ENCODE measurements around the gene PPM1L.

Gene PPM1L

GRCh38 chr3:160941885-160942494, 186.0 kb downstream of the PPM1L start:
- no peak overlapping the region for H3K4me3 ChIP-seq (ENCODE audit: low read length)
- H3K4me1 ChIP-seq (ENCODE audit: control insufficient read depth, insufficient read depth, low read length) = no peaks in the 10 kb centered on the region
- H3K9me3 ChIP-seq (replicated peaks; ENCODE audit: low read length) = no peaks in the 10 kb centered on the region
- H3K4me2 ChIP-seq (ENCODE audit: low read length) = no peak overlapping the region
- H3K36me3 ChIP-seq (ENCODE audit: insufficient read depth, low read length) = no peaks in the 10 kb centered on the region
- H3K9ac ChIP-seq (ENCODE audit: low read depth, low read length) = no peak overlapping the region
- no peaks in the 10 kb centered on the region for H3K27me3 ChIP-seq (ENCODE audit: control insufficient read depth, insufficient read depth, low read length)

GRCh38 chr3:160943996-160944395, 188.0 kb downstream of the PPM1L start:
- Histone ChIP-seq H3K9me3 (replicated peaks; ENCODE audit: low read length) (no peaks in the 10 kb centered on the region), H3K27me3 (ENCODE audit: control insufficient read depth, insufficient read depth, low read length) (no peaks in the 10 kb centered on the region), H3K36me3 (ENCODE audit: insufficient read depth, low read length) (no peaks in the 10 kb centered on the region), H3K4me2 (ENCODE audit: low read length) (no peak overlapping the region), H3K4me3 (ENCODE audit: low read length) (no peak overlapping the region), H3K9ac (ENCODE audit: low read depth, low read length) (no peak overlapping the region), H3K4me1 (ENCODE audit: control insufficient read depth, insufficient read depth, low read length) (no peaks in the 10 kb centered on the region)

GRCh38 chr3:160945336-160945735, 189.3 kb downstream of the PPM1L start:
- H3K36me3 ChIP-seq (ENCODE audit: insufficient read depth, low read length) = no peaks in the 10 kb centered on the region
- no peaks in the 10 kb centered on the region for H3K9me3 ChIP-seq (replicated peaks; ENCODE audit: low read length)
- no peaks in the 10 kb centered on the region for H3K27me3 ChIP-seq (ENCODE audit: control insufficient read depth, insufficient read depth, low read length)
- no peak overlapping the region for H3K4me2 ChIP-seq (ENCODE audit: low read length)
- H3K4me1 ChIP-seq (ENCODE audit: control insufficient read depth, insufficient read depth, low read length) = no peaks in the 10 kb centered on the region
- H3K4me3 ChIP-seq (ENCODE audit: low read length) = no peak overlapping the region
- no peak overlapping the region for H3K9ac ChIP-seq (ENCODE audit: low read depth, low read length)

- Histone ChIP-seq H3K4me3 (ENCODE audit: low read length) (no peak overlapping the region), H3K4me2 (ENCODE audit: low read length) (no peak overlapping the region), H3K9me3 (replicated peaks; ENCODE audit: low read length) (no peaks in the 10 kb centered on the region), H3K36me3 (ENCODE audit: insufficient read depth, low read length) (no peaks in the 10 kb centered on the region), H3K27me3 (ENCODE audit: control insufficient read depth, insufficient read depth, low read length) (peaks cover 6% of the 10 kb centered on the region), H3K4me1 (ENCODE audit: control insufficient read depth, insufficient read depth, low read length) (no peaks in the 10 kb centered on the region), H3K9ac (ENCODE audit: low read depth, low read length) (no peak overlapping the region)
These were observed 192.2 kb downstream of the PPM1L start for GRCh38 chr3:160948273-160948672.

GRCh38 chr3:160949460-160949859, 193.4 kb downstream of the PPM1L start:
- peaks cover 6% of the 10 kb centered on the region for H3K27me3 ChIP-seq (ENCODE audit: control insufficient read depth, insufficient read depth, low read length)
- H3K4me3 ChIP-seq (ENCODE audit: low read length) = no peak overlapping the region
- H3K36me3 ChIP-seq (ENCODE audit: insufficient read depth, low read length) = no peaks in the 10 kb centered on the region

GRCh38 chr3:160950542-160950941, 194.5 kb downstream of the PPM1L start:
- Histone ChIP-seq H3K36me3 (ENCODE audit: insufficient read depth, low read length) (no peaks in the 10 kb centered on the region), H3K4me2 (ENCODE audit: low read length) (no peak overlapping the region), H3K4me1 (ENCODE audit: control insufficient read depth, insufficient read depth, low read length) (no peaks in the 10 kb centered on the region), H3K9ac (ENCODE audit: low read depth, low read length) (no peak overlapping the region), H3K27me3 (ENCODE audit: control insufficient read depth, insufficient read depth, low read length) (peaks cover 6% of the 10 kb centered on the region), H3K4me3 (ENCODE audit: low read length) (no peak overlapping the region), H3K9me3 (replicated peaks; ENCODE audit: low read length) (no peaks in the 10 kb centered on the region)

More at GRCh38 chr3:160949460-160949859, 193.4 kb downstream of the PPM1L start:
- no peak overlapping the region for H3K4me2 ChIP-seq (ENCODE audit: low read length)
- no peaks in the 10 kb centered on the region for H3K4me1 ChIP-seq (ENCODE audit: control insufficient read depth, insufficient read depth, low read length)
- H3K9me3 ChIP-seq (replicated peaks; ENCODE audit: low read length) = no peaks in the 10 kb centered on the region
- no peak overlapping the region for H3K9ac ChIP-seq (ENCODE audit: low read depth, low read length)

- no peak overlapping the region for H3K4me2 ChIP-seq (ENCODE audit: low read length)
- H3K9ac ChIP-seq (ENCODE audit: low read depth, low read length) = no peak overlapping the region
- H3K27me3 ChIP-seq (ENCODE audit: control insufficient read depth, insufficient read depth, low read length) = peaks cover 6% of the 10 kb centered on the region
- no peaks in the 10 kb centered on the region for H3K4me1 ChIP-seq (ENCODE audit: control insufficient read depth, insufficient read depth, low read length)
- H3K4me3 ChIP-seq (ENCODE audit: low read length) = no peak overlapping the region
- H3K9me3 ChIP-seq (replicated peaks; ENCODE audit: low read length) = no peaks in the 10 kb centered on the region
- H3K36me3 ChIP-seq (ENCODE audit: insufficient read depth, low read length) = no peaks in the 10 kb centered on the region
These were observed 194.9 kb downstream of the PPM1L start for GRCh38 chr3:160950954-160951353.

GRCh38 chr3:160951642-160952487, 195.8 kb downstream of the PPM1L start:
- Histone ChIP-seq H3K9ac (ENCODE audit: low read depth, low read length) (no peak overlapping the region), H3K27me3 (ENCODE audit: control insufficient read depth, insufficient read depth, low read length) (peaks cover 6% of the 10 kb centered on the region), H3K4me2 (ENCODE audit: low read length) (no peak overlapping the region), H3K4me3 (ENCODE audit: low read length) (no peak overlapping the region), H3K4me1 (ENCODE audit: control insufficient read depth, insufficient read depth, low read length) (no peaks in the 10 kb centered on the region), H3K36me3 (ENCODE audit: insufficient read depth, low read length) (no peaks in the 10 kb centered on the region), H3K9me3 (replicated peaks; ENCODE audit: low read length) (no peaks in the 10 kb centered on the region)

GRCh38 chr3:160953686-160954085, 197.7 kb downstream of the PPM1L start:
- H3K9ac ChIP-seq (ENCODE audit: low read depth, low read length) = no peak overlapping the region
- H3K9me3 ChIP-seq (replicated peaks; ENCODE audit: low read length) = no peaks in the 10 kb centered on the region
- H3K4me3 ChIP-seq (ENCODE audit: low read length) = no peak overlapping the region
- no peaks in the 10 kb centered on the region for H3K4me1 ChIP-seq (ENCODE audit: control insufficient read depth, insufficient read depth, low read length)
- H3K36me3 ChIP-seq (ENCODE audit: insufficient read depth, low read length) = no peaks in the 10 kb centered on the region
- H3K27me3 ChIP-seq (ENCODE audit: control insufficient read depth, insufficient read depth, low read length) = peaks cover 6% of the 10 kb centered on the region
- H3K4me2 ChIP-seq (ENCODE audit: low read length) = no peak overlapping the region

- no peaks in the 10 kb centered on the region for H3K9me3 ChIP-seq (replicated peaks; ENCODE audit: low read length)
- H3K4me3 ChIP-seq (ENCODE audit: low read length) = no peak overlapping the region
- peaks cover 3% of the 10 kb centered on the region for H3K27me3 ChIP-seq (ENCODE audit: control insufficient read depth, insufficient read depth, low read length)
- H3K4me2 ChIP-seq (ENCODE audit: low read length) = no peak overlapping the region
- no peak overlapping the region for H3K9ac ChIP-seq (ENCODE audit: low read depth, low read length)
- no peaks in the 10 kb centered on the region for H3K36me3 ChIP-seq (ENCODE audit: insufficient read depth, low read length)
- H3K4me1 ChIP-seq (ENCODE audit: control insufficient read depth, insufficient read depth, low read length) = no peaks in the 10 kb centered on the region
These were observed 200.8 kb downstream of the PPM1L start for GRCh38 chr3:160956785-160957184.

GRCh38 chr3:160960568-160960967, 204.5 kb downstream of the PPM1L start:
- Histone ChIP-seq H3K9me3 (replicated peaks; ENCODE audit: low read length) (no peaks in the 10 kb centered on the region), H3K4me1 (ENCODE audit: control insufficient read depth, insufficient read depth, low read length) (no peaks in the 10 kb centered on the region), H3K36me3 (ENCODE audit: insufficient read depth, low read length) (no peaks in the 10 kb centered on the region), H3K9ac (ENCODE audit: low read depth, low read length) (no peak overlapping the region), H3K4me2 (ENCODE audit: low read length) (no peak overlapping the region), H3K27me3 (ENCODE audit: control insufficient read depth, insufficient read depth, low read length) (no peaks in the 10 kb centered on the region), H3K4me3 (ENCODE audit: low read length) (no peak overlapping the region)

- Histone ChIP-seq H3K9me3 (replicated peaks; ENCODE audit: low read length) (no peaks in the 10 kb centered on the region), H3K4me2 (ENCODE audit: low read length) (no peak overlapping the region), H3K4me1 (ENCODE audit: control insufficient read depth, insufficient read depth, low read length) (no peaks in the 10 kb centered on the region), H3K9ac (ENCODE audit: low read depth, low read length) (no peak overlapping the region), H3K27me3 (ENCODE audit: control insufficient read depth, insufficient read depth, low read length) (no peaks in the 10 kb centered on the region), H3K4me3 (ENCODE audit: low read length) (no peak overlapping the region), H3K36me3 (ENCODE audit: insufficient read depth, low read length) (no peaks in the 10 kb centered on the region)
These were observed 207.9 kb downstream of the PPM1L start for GRCh38 chr3:160963949-160964348.
